Pulmonary artery endothelial cell (primary cell): ENCODE results near the gene ATAD3C. TPM values are rescaled to one million over a fixed set of nuclear protein-coding genes. Genes with fewer than 3 reads are reported as not detected.
"Not testable (repeated sequence)": the region's sequence is repeated elsewhere in the genome, so short reads cannot be mapped to it uniquely, and the experiment has no call there.

Experiments used
- DNase-seq: peaks from one replicate; pipeline ENCODE4 v3.0.0-alpha.2; 2011; ENCODE audit warnings: low read depth, low spot score
- total RNA-seq: library from RNA; depleted of rRNA; stranded (reverse); fragments of >200 nt; gene quantifications from 2 replicates; pipeline ENCODE4 v1.2.3, GENCODE V29; 2014

ATAD3C gene
- total RNA-seq, 1 donor from 2014 or later = 0.20 TPM

- DNase-seq = no peak
These were observed 8.2 kb upstream of the ATAD3C start for GRCh38 chr1:1441002-1441888.

GRCh38 chr1:1442069-1442770, 7.3 kb upstream of the ATAD3C start:
- DNase-seq = no peak

- not testable (repeated sequence) for DNase-seq
These were observed 2.9 kb upstream of the ATAD3C start for GRCh38 chr1:1446631-1447030.

- DNase-seq = not testable (repeated sequence)
These were observed 1.1 kb downstream of the ATAD3C start for GRCh38 chr1:1450616-1451015.

DNA sequence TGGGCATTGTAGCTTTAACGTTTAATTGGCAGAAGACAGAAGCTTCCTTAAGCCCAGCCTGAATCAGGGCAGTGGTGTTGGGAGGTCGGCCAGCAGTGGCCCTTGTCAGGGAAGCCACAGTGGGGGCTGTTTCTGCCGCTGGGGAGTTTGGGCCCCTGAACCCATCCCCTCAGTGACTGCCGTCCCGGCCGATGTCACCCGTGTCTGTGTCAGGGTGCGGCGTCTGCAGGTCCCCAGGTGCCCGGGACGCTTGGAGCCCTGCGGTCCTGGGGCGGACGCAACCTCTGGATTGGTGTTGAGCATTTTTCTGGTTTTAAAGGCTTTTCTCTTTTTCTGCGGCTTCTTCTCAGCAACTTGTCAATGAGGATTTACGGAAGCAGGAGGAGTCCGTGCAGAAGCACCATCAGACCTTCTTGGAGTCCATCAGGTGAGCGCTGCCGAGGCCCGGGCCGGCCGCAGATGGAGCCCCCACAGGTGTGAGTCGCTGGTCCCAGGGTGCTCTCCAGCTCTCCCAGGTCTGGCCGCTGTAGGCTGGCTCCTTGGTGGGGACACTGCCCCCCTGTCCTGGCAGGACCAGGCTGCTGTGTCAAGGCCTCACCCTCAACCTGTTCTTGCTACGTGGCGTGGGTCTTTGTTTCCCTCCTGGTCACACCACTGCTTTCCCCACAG, 2.3 kb downstream of the ATAD3C start:
- DNase-seq = no peak

DNA sequence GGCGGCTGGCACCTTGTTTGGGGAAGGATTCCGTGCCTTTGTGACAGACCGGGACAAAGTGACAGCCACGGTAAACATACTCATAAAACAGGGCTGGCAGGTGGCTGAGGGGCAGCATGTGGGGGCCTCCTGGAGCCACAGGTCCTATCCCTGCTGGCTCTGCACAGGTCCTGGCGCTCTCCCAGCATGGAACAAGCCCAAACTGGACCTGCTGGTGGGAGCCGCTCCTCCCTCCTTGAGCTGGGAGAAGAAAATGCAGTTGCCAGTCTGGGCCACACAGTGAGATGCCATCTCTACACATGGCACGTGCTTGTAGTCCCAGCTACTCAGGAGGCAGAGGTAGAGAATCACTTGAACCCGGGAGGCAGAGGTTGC, 2.9 kb downstream of the ATAD3C start:
- not testable (repeated sequence) for DNase-seq

GRCh38 chr1:1452882-1453281, 3.4 kb downstream of the ATAD3C start:
- no peak for DNase-seq

- not testable (repeated sequence) for DNase-seq
These were observed 5.0 kb downstream of the ATAD3C start for GRCh38 chr1:1454286-1455056.

DNA sequence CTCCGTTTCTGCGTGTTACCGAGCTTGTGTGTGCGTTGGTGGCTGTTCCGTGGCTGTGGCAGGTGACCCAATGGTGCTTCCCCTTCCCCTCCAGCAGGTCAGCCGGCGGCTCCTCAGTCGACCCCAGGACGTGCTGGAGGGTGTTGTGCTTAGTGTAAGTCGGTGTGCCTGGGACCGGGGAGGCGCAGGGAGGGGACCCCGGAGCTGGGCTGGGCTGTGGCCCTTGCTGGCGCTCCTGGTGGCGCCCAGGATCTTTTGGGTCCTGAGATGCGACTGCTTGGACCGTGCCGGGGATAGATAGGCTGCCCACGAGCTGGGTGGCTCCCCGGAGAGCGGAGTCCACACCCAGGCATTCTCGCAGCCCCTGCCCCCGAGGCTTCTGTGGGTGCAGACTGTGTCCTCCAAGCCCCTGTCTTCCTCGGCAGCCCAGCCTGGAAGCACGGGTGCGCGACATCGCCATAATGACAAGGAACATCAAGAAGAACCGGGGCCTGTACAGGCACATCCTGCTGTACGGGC, 5.9 kb downstream of the ATAD3C start:
- no peak for DNase-seq

- DNase-seq = not testable (repeated sequence)
These were observed 6.4 kb downstream of the ATAD3C start for GRCh38 chr1:1455934-1456333.

- DNase-seq = not testable (repeated sequence)
These were observed 7.3 kb downstream of the ATAD3C start for GRCh38 chr1:1456683-1457255.

GRCh38 chr1:1459156-1459555, 9.7 kb downstream of the ATAD3C start:
- DNase-seq = not testable (repeated sequence)

- not testable (repeated sequence) for DNase-seq
These were observed 10.2 kb downstream of the ATAD3C start for GRCh38 chr1:1459711-1460110.

GRCh38 chr1:1460540-1461130, 11.1 kb downstream of the ATAD3C start:
- DNase-seq = no peak

DNA sequence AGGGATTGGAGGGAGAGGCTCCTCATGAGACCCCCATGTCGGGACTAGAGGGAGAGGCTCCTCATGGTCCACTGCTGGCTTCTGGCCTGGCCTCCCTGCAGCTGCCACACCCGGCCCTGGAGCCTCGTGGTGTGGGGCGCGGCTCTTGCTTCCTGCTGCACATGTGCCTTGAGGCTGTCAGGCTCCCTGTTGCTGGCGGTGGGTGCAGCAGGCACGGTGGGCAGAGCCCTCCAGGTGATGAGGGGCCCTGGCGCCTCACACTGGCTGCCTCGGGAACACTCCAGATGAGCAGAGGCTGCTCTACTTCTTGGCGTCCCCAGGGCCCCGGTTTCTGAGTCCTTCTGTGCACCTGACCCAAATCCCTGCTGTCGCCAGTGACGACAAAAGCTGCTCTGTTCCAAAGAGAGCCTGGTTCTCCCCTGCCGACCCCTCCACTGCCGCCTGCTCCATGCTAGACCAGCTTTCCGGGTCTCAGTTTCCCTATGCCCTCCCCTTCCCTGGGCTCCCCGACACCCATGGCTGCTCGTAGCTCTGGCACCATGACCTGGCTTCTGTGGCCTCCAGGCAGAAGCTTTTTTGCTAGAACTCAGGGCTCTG, 12.3 kb downstream of the ATAD3C start:
- DNase-seq = no peak

- no peak for DNase-seq
These were observed 13.0 kb downstream of the ATAD3C start for GRCh38 chr1:1462318-1462966.

- no peak for DNase-seq
These were observed 13.8 kb downstream of the ATAD3C start for GRCh38 chr1:1463312-1463711.

- DNase-seq = not testable (repeated sequence)
These were observed 18.9 kb downstream of the ATAD3C start for GRCh38 chr1:1468196-1468985.
